Measurements from ENCODE around the gene CELF2. TPM values are rescaled to one million over a fixed set of nuclear protein-coding genes. Genes with fewer than 3 reads are reported as not detected.

The CELF2 gene
- total RNA-seq, 1 donor from 2014 or later: 94.9 TPM

- intact Hi-C loops (cut with DNase I): no loop called here
- ATAC-seq: peak; percentile 66
- no peak for DNase-seq (ENCODE audit: low spot score)
These were observed 29.1 kb downstream of the CELF2 start for GRCh38 chr10:11046776-11047160.

GRCh38 chr10:11048707-11049278, 31.1 kb downstream of the CELF2 start:
- ATAC-seq (peak; percentile 70), DNase-seq (ENCODE audit: low spot score) (no peak)
- intact Hi-C loops (cut with DNase I): no loop called here

GRCh38 chr10:11049806-11050205, 32.1 kb downstream of the CELF2 start:
- no peak for ATAC-seq
- intact Hi-C loops (cut with DNase I): no loop called here

GRCh38 chr10:11050301-11051287, 32.9 kb downstream of the CELF2 start:
- intact Hi-C loops (cut with DNase I): no loop called here
- DNase-seq (ENCODE audit: low spot score) (no peak), ATAC-seq (no peak)

More at GRCh38 chr10:11049806-11050205, 32.1 kb downstream of the CELF2 start:
- no peak for DNase-seq (ENCODE audit: low spot score)

GRCh38 chr10:11057018-11057417, 39.3 kb downstream of the CELF2 start:
- intact Hi-C loops (cut with DNase I): no loop called here
- ATAC-seq (peak; percentile 70), DNase-seq (ENCODE audit: low spot score) (no peak)

GRCh38 chr10:11057448-11057847, 39.8 kb downstream of the CELF2 start:
- DNase-seq (ENCODE audit: low spot score) (peak; percentile 59), ATAC-seq (peak; percentile 88)
- intact Hi-C loops (cut with DNase I): no loop called here

GRCh38 chr10:11057994-11058393, 40.3 kb downstream of the CELF2 start:
- intact Hi-C loops (cut with DNase I): no loop called here
- no peak for DNase-seq (ENCODE audit: low spot score)
- no peak for ATAC-seq

- ATAC-seq (no peak), DNase-seq (ENCODE audit: low spot score) (no peak)
- intact Hi-C loops (cut with DNase I): no loop called here
These were observed 41.3 kb downstream of the CELF2 start for GRCh38 chr10:11058965-11059364.

- intact Hi-C loops (cut with DNase I): no loop called here
- DNase-seq (ENCODE audit: low spot score) (no peak), ATAC-seq (no peak)
These were observed 46.2 kb downstream of the CELF2 start for GRCh38 chr10:11063856-11064255.

GRCh38 chr10:11064832-11065231, 47.2 kb downstream of the CELF2 start:
- ATAC-seq (no peak), DNase-seq (ENCODE audit: low spot score) (no peak)
- intact Hi-C loops (cut with DNase I): no loop called here

GRCh38 chr10:11065567-11065966, 47.9 kb downstream of the CELF2 start:
- intact Hi-C loops (cut with DNase I): no loop called here
- no peak for DNase-seq (ENCODE audit: low spot score)
- no peak for ATAC-seq

GRCh38 chr10:11066520-11066919, 48.8 kb downstream of the CELF2 start:
- intact Hi-C loops (cut with DNase I): no loop called here
- ATAC-seq: peak; percentile 9
- no peak for DNase-seq (ENCODE audit: low spot score)

- intact Hi-C loops (cut with DNase I): no loop called here
These were observed 51.4 kb downstream of the CELF2 start for GRCh38 chr10:11068861-11069633.

GRCh38 chr10:11073410-11073809, 55.7 kb downstream of the CELF2 start:
- DNase-seq (ENCODE audit: low spot score): no peak
- intact Hi-C loops (cut with DNase I): no loop called here
- ATAC-seq: no peak

More at GRCh38 chr10:11068861-11069633, 51.4 kb downstream of the CELF2 start:
- no peak for DNase-seq (ENCODE audit: low spot score)
- no peak for ATAC-seq

- ATAC-seq (no peak), DNase-seq (ENCODE audit: low spot score) (no peak)
- intact Hi-C loops (cut with DNase I): no loop called here
These were observed 57.0 kb downstream of the CELF2 start for GRCh38 chr10:11074536-11075267.

- intact Hi-C loops (cut with DNase I): no loop called here
These were observed 58.5 kb downstream of the CELF2 start for GRCh38 chr10:11076221-11076620.

GRCh38 chr10:11080564-11080984, 62.9 kb downstream of the CELF2 start:
- ATAC-seq (no peak), DNase-seq (ENCODE audit: low spot score) (no peak)
- intact Hi-C loops (cut with DNase I): no loop called here

More at GRCh38 chr10:11076221-11076620, 58.5 kb downstream of the CELF2 start:
- ATAC-seq: no peak
- DNase-seq (ENCODE audit: low spot score): no peak

- DNase-seq (ENCODE audit: low spot score) (no peak), ATAC-seq (peak; percentile 85)
- intact Hi-C loops (cut with DNase I): no loop called here
These were observed 63.7 kb downstream of the CELF2 start for GRCh38 chr10:11081408-11081807.

GRCh38 chr10:11082526-11082925, 64.9 kb downstream of the CELF2 start:
- peak; percentile 14 for ATAC-seq
- intact Hi-C loops (cut with DNase I): no loop called here
- no peak for DNase-seq (ENCODE audit: low spot score)

All from sciatic nerve (tissue), 2 donors.